Measurements from ENCODE around the gene ALDH7A1.
"Not testable (repeated sequence)": the region's sequence is repeated elsewhere in the genome, so short reads cannot be mapped to it uniquely, and the experiment has no call there.

ALDH7A1 gene

GRCh38 chr5:126595486-126596083 lies 566 bp upstream of the ALDH7A1 start:
- in situ Hi-C loops (cut with MboI; ENCODE audit: low sequenced_read_pairs): no loop called here

GRCh38 chr5:126591549-126591948 lies 3.5 kb downstream of the ALDH7A1 start:
- in situ Hi-C loops (cut with MboI; ENCODE audit: low sequenced_read_pairs): no loop called here

GRCh38 chr5:126589536-126590297 lies 5.3 kb downstream of the ALDH7A1 start:
- in situ Hi-C loops (cut with MboI; ENCODE audit: low sequenced_read_pairs): no loop called here

- in situ Hi-C loops (cut with MboI; ENCODE audit: low sequenced_read_pairs): no loop called here
Observed at GRCh38 chr5:126587551-126588390, 7.2 kb downstream of the ALDH7A1 start.

DNA sequence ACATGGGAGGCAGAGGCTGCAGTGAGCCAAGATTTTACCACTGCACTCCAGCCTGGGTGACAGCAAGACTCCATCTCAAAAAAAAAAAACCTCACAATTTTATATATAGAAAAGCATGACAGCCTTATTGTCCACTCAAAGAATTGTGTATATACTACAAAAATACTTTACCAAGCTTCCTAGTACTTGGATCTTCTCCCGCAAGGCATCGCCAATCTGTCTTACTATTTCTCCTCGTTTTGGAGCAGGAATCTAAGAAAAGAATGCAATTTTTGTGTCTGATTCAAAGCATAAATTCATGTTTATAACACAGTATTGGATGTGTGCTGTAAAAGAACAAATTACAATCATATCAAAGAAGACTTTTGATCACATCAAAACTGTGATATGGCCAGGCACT lies 11.3 kb downstream of the ALDH7A1 start:
- in situ Hi-C loops (cut with MboI; ENCODE audit: low sequenced_read_pairs): no loop called here

- in situ Hi-C loops (cut with MboI; ENCODE audit: low sequenced_read_pairs): no loop called here
Observed at GRCh38 chr5:126579716-126580115, 15.3 kb downstream of the ALDH7A1 start.

DNA sequence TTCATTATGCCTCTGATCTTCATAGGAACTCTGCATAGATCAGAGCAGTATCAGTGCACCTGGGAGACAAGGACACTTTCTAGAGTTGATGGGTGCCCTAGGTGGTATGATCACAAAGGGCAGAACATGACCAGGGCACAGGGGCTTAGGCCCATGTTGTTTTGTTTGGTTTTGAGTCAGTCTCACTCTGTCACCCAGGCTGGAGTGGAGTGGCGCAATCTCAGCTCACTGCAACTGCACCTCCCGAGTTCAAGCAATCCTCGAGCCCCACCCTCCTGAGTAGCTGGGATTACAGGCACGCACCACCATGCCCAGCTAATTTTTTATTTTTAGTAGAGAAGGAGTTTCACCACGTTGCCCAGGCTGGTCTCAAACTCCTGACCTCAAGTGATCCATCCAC lies 17.6 kb downstream of the ALDH7A1 start:
- in situ Hi-C loops (cut with MboI; ENCODE audit: low sequenced_read_pairs): no loop called here

GRCh38 chr5:126576974-126577373 lies 18.0 kb downstream of the ALDH7A1 start:
- in situ Hi-C loops (cut with MboI; ENCODE audit: low sequenced_read_pairs): no loop called here

GRCh38 chr5:126575644-126576043 lies 19.4 kb downstream of the ALDH7A1 start:
- in situ Hi-C loops (cut with MboI; ENCODE audit: low sequenced_read_pairs): no loop called here

GRCh38 chr5:126568206-126568755 lies 26.7 kb downstream of the ALDH7A1 start:
- in situ Hi-C loops (cut with MboI; ENCODE audit: low sequenced_read_pairs): no loop called here

DNA sequence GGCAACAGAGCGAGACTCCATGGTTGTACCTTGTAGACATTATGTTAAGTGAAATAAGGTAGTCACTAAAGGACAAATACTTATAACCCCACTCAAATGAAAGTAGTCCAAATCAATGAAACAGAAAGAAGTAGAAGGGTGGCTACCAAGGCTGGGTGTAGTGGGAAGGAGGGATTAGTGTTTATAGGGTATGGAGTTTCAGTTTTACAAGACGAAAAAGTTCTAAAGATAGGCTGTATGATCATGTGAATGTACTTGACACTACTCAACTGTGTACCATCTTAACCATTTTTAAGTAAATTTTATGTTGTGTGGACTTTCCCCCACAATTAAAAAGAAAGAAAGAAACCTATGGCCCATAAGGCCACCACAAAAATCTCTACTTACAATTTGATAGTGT lies 32.2 kb downstream of the ALDH7A1 start:
- in situ Hi-C loops (cut with MboI; ENCODE audit: low sequenced_read_pairs): no loop called here

GRCh38 chr5:126561908-126562307 lies 33.1 kb downstream of the ALDH7A1 start:
- in situ Hi-C loops (cut with MboI; ENCODE audit: low sequenced_read_pairs): no loop called here

- in situ Hi-C loops (cut with MboI; ENCODE audit: low sequenced_read_pairs): not testable (repeated sequence)
Observed at GRCh38 chr5:126555101-126555500, 39.9 kb downstream of the ALDH7A1 start.

GRCh38 chr5:126552614-126553013 lies 42.4 kb downstream of the ALDH7A1 start:
- in situ Hi-C loops (cut with MboI; ENCODE audit: low sequenced_read_pairs): no loop called here

GRCh38 chr5:126544087-126544740 lies 50.8 kb downstream of the ALDH7A1 start:
- in situ Hi-C loops (cut with MboI; ENCODE audit: low sequenced_read_pairs): no loop called here

GRCh38 chr5:126543660-126544059 lies 51.4 kb downstream of the ALDH7A1 start:
- in situ Hi-C loops (cut with MboI; ENCODE audit: low sequenced_read_pairs): no loop called here

DNA sequence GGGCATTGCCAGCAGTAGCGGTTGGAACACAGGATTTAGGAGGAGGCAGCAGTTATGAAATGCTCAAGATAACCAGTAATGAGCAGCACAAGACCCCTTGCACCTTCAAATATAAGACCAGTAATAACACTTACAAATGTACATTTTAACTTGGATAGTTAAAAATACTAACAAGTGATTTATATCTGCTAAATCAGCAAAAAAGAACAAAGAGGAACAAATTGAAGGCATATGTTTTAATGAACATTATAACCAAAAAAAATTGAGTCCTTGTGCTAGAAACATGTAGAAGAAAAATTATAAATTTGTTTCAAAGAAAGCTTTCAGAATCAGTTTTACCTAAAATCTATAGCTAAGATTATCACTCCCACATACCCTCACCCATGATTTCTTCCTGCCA lies 52.0 kb downstream of the ALDH7A1 start:
- in situ Hi-C loops (cut with MboI; ENCODE audit: low sequenced_read_pairs): no loop called here

DNA sequence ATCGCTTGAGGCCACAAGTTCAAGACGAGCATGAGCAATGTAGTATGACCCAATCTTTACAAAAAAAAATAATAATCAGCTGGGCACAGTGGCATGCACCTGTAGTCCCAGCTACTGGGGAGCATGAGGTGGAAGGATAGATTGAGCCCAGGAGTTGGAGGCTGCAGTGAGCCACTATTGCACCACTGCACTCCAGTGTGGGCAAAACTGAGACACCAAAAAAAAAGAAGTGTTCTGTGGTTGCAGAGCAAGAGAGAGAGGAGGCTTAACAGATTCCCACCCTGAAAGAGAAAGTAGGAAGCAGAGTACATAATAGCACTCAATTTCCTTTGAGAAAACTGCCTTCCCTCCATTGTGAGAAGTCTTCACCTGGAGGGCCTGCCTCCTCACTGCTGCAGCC lies 52.6 kb downstream of the ALDH7A1 start:
- in situ Hi-C loops (cut with MboI; ENCODE audit: low sequenced_read_pairs): no loop called here

GRCh38 chr5:126540631-126541030 lies 54.4 kb downstream of the ALDH7A1 start:
- in situ Hi-C loops (cut with MboI; ENCODE audit: low sequenced_read_pairs): no loop called here

DNA sequence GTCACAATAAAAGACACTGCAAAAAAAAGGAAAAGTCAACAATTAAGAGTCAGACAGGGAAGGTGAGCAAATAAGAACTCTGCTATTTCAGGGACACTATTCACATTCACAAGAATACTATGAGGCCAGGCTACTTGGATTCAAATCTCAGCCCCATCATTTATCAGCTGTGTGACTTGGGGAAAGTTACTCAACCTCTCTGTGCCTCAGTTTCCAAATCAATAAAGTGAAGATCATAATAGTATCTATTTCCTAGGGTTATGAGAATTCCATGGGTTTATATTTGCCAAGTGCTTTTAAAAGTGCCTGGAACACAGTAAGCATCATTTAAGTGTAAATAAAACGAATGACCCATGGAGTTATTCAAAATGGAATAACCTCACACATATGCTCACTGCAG lies 56.4 kb downstream of the ALDH7A1 start:
- in situ Hi-C loops (cut with MboI; ENCODE audit: low sequenced_read_pairs): no loop called here

DNA sequence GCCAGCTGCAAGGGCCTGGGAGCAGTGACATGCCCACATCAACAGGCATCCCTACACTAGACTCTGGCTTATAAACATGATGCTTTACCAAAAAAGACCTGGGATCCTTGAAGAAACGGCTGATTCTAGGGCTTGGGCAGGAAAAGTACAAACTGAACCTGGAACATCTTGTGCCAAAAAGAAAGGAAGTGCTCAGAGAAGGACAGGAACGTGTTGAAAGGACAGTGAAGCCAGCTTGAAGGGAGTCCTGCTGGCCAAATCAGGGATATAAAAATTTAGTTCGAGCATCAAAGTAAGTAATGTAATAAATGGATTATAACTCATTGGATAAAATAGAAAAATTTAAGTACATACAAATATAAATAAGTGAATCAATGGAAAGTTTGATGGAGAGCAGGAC lies 58.1 kb downstream of the ALDH7A1 start:
- in situ Hi-C loops (cut with MboI; ENCODE audit: low sequenced_read_pairs): no loop called here

All from hTERT RPE-1 (cell line).